Measurements from ENCODE around the gene EDN2.

The EDN2 gene

DNA sequence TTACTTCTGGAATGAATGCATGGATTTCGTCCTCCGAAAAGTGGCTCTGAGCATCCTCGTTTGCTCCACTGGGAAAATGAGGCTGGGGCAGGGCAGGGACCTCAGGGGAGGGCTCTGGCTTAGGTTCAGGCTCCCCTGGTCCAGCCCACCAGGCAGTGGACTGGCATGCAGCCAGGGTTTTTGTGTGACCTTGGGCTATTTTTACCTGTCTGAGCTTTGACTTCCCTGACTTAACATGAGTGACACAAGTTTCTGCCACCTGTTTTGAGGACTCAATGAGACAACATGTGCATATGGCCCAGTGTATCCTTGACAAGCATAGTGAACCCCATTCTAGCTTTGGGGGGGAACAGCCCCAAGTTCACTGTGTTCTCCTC lies 32.6 kb upstream of the EDN2 start:
- H3K4me3 ChIP-seq (replicated peaks in 1 of 2; ENCODE audit: low read depth in 2 of 2, low read length in 2 of 2): no peak overlapping the region
- TF ChIP-seq, protein P1, sequence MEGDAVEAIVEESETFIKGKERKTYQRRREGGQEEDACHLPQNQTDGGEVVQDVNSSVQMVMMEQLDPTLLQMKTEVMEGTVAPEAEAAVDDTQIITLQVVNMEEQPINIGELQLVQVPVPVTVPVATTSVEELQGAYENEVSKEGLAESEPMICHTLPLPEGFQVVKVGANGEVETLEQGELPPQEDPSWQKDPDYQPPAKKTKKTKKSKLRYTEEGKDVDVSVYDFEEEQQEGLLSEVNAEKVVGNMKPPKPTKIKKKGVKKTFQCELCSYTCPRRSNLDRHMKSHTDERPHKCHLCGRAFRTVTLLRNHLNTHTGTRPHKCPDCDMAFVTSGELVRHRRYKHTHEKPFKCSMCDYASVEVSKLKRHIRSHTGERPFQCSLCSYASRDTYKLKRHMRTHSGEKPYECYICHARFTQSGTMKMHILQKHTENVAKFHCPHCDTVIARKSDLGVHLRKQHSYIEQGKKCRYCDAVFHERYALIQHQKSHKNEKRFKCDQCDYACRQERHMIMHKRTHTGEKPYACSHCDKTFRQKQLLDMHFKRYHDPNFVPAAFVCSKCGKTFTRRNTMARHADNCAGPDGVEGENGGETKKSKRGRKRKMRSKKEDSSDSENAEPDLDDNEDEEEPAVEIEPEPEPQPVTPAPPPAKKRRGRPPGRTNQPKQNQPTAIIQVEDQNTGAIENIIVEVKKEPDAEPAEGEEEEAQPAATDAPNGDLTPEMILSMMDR (IDR thresholded peaks at IDR 0.05; ENCODE audit: low read depth, low read length): no peak
- DNase-seq (ENCODE audit: low read depth in 2 of 2): no peak

DNA sequence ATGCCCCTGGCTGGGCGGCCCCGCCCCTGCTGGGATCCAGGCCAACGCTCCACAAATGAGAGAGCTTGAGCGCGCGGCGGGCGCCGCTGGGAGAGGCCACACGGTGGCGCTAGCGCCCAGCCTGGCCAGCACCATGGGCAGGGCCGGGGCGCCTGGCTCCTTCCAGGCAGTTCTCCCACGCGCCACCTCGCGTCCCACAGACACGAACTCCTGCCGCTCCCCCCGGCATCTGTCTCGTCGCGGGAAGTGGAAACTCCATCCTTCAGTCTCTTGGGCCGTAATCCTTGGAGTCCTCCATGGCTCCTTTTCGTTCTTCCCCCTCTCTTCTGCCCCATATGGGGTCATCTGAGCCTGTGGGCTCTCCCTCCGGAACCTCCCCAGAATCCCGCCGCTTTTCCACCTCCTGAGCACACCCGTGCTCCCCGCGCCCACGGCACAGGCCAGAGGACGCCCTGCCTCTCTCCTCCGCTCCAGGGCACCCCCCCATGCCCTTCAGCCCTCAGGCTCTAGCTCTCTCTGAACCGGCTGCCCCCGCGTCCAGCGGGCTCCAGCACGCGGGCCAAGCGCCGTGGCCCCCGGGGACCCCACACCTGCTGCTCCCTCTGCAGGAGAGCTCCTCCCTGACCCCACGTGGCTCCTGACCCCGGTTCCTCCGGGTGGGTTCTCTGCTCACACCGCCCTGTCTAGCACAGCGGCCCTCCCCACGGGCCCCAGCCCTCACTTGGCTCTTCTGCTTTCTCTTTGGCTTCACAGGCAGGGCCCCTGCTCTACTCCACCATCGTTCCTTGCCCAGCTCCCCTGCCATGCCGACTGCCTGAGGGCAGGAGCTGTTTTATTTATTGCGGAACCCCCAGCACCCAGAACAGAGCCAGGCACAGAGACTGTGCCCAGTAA lies 31.9 kb upstream of the EDN2 start:
- TF ChIP-seq, protein P1 (IDR thresholded peaks at IDR 0.05; ENCODE audit: low read depth, low read length): peak; percentile 73
- H3K4me3 ChIP-seq (replicated peaks in 1 of 2; ENCODE audit: low read depth in 2 of 2, low read length in 2 of 2): peak overlapping the region; percentile 32 to 38
- peak; percentile 80 to 92 for DNase-seq (ENCODE audit: low read depth in 2 of 2)

DNA sequence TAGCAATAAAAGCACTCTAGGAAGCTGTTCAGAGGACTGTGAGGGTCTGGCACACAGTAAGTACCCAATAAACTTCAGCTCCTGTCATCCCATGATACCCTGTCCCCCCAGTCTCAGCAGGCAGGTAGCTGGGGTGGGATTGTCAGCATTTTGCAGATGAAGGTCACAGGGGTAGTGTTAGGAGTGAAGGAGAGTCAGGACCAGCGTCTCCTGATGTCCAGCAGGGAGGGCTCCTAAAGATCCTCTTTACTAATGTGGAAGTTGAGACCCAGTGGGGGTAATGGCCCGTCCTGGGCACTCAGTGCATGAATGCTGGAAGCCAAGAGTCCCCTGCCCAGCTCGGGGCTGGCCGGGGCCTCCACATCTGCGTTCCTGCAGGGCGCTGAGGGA lies 31.3 kb upstream of the EDN2 start:
- DNase-seq (ENCODE audit: low read depth in 2 of 2): no peak
- TF ChIP-seq, protein P1 (IDR thresholded peaks at IDR 0.05; ENCODE audit: low read depth, low read length): no peak
- no peak overlapping the region for H3K4me3 ChIP-seq (replicated peaks in 1 of 2; ENCODE audit: low read depth in 2 of 2, low read length in 2 of 2)

DNA sequence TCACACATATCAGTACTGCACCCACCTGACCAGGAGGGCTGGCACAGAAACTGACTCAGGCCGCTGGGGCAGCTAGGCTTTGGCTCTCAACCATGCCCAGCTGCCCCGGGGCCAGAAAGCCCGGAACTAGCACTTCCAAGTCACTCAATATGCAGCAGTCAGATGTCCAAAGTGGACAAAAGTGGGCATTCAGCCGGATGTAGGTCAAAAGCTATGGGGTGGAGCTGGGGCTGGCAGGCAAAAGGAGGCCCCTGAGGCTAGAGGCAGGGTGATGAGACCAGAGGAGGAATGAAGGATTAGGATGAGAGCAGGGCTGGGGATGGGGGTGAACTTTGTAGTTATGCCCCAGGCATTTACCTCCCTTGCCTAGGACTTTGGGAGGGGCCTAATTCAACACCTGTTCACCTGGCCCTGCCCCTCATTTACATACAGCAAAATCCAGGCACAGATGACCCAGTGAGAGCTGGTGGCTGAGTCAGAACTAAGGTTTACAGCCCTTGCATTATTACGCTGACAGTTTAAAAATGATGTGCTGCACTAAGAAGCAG lies 30.7 kb upstream of the EDN2 start:
- no peak for DNase-seq (ENCODE audit: low read depth in 2 of 2)
- TF ChIP-seq, protein P1 (IDR thresholded peaks at IDR 0.05; ENCODE audit: low read depth, low read length): no peak

DNA sequence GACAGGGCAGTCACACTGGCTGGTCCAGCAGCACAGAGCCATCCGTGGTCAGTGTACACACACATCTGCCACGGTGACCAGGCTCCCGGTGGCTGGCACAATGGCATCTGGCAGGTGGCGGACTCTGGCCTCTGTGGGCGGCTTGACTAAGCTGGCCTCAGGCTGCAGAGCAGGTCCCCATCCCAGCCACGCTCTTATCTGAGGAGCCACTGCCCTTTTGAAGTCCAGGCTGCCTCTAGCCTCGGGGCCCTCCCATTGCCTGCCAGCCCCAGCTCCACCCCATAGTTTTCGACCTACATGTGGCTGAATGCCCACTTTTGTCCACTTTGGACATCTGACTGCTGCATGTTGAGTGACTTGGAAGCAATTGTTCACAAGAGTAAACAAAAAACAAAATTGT lies 29.9 kb upstream of the EDN2 start:
- TF ChIP-seq, protein P1 (IDR thresholded peaks at IDR 0.05; ENCODE audit: low read depth, low read length): no peak
- no peak overlapping the region for H3K4me3 ChIP-seq (replicated peaks in 1 of 2; ENCODE audit: low read depth in 2 of 2, low read length in 2 of 2)
- no peak for DNase-seq (ENCODE audit: low read depth in 2 of 2)

More for the DNA sequence above, 30.7 kb upstream of the EDN2 start:
- no peak overlapping the region for H3K4me3 ChIP-seq (replicated peaks in 1 of 2; ENCODE audit: low read depth in 2 of 2, low read length in 2 of 2)

DNA sequence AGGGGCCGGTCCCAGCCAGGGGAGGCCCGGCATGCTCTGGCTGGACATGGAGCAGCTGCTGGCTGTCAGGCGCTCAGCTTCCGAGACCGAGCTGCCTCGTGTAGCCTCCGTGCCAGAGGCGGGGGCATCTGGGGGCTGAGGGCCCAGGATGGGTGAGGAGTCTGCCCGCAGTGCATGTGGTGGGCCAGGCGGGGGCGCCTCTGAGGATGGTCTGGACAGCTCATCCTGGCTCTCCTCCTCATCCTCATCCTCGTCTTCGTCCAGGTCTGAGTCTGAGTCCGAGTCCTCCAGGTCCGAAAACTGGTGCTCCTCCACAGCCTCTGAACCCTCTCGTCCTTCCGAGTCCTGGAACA lies 28.9 kb upstream of the EDN2 start:
- no peak for DNase-seq (ENCODE audit: low read depth in 2 of 2)
- H3K4me3 ChIP-seq (replicated peaks in 1 of 2; ENCODE audit: low read depth in 2 of 2, low read length in 2 of 2): no peak overlapping the region
- TF ChIP-seq, protein P1 (IDR thresholded peaks at IDR 0.05; ENCODE audit: low read depth, low read length): peak; percentile 53
